PFSK-1 (cell line): ENCODE results near the gene CNTNAP5.

Experiments used
- FOXP2 ChIP-seq: optimal IDR thresholded peaks from 2 replicates; pipeline ENCODE3; 2011; ENCODE audit warnings: borderline replicate concordance, control low read depth, inconsistent platforms; ENCODE audit not compliant: insufficient read depth; ENCODE audit errors: extremely low read length, extremely low read depth
- POLR2AphosphoS5 ChIP-seq: IDR thresholded peaks from 2 replicates; pipeline ENCODE4 v1.6.1; 2012; ENCODE audit warnings: low read depth, mild to moderate bottlenecking, control low read depth, low read length, moderate library complexity
- SIN3A ChIP-seq: IDR thresholded peaks from 2 replicates; pipeline ENCODE4 v1.6.1; 2012; ENCODE audit warnings: mild to moderate bottlenecking, low read length, moderate library complexity, borderline replicate concordance; ENCODE audit not compliant: insufficient read depth
- TAF1 ChIP-seq: IDR thresholded peaks from 2 replicates; pipeline ENCODE4 v1.6.1; 2012; ENCODE audit warnings: low read length, control low read depth, borderline replicate concordance; ENCODE audit not compliant: insufficient read depth
- TF ChIP-seq, protein P1 (sequence below), 2 experiments: IDR thresholded peaks; 2 replicates each; pipeline versions ENCODE4 v1.6.1 to v1.8.0; 2011 to 2012; ENCODE audit warnings: low read depth in 2 of 2, low read length in 2 of 2, control low read depth in 1 of 2, inconsistent platforms in 1 of 2, mild to moderate bottlenecking in 1 of 2, moderate library complexity in 1 of 2; ENCODE audit not compliant: insufficient read depth in 1 of 2

DNA sequence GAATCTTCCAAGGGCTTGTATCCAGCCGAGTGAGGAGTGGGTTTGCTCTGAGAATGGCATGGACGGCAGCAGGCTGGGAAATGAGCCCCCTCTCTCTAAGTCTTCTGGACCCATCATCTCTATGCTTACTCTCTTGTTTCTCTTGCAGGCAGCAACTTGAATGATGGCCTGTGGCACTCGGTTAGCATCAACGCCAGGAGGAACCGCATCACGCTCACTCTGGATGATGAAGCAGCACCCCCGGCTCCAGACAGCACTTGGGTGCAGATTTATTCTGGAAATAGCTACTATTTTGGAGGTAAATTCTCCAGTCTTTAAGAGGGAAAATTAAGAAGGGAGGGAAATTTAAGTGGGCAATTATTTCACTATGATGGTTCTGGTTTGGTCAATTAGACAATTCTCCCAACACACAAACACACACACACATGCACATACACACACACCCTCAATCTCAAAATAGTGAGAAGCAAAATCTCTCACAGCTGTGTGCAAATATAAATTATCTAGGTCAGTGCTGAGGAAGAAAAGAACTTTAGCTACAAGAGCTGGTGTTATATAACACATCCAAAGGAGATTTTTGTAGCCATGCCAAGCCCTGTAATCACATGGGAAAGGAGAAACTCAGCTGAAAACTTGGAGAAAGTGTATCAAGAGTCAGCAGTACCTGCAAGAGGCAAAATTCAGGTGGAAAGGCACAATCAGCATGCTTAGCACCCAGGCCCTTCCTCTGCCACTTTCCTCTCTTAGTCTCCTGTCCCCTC lies 499.2 kb downstream of the CNTNAP5 start:
- TF ChIP-seq POLR2AphosphoS5 = no peak
- no peak for TF ChIP-seq SIN3A
- TF ChIP-seq, protein P1, sequence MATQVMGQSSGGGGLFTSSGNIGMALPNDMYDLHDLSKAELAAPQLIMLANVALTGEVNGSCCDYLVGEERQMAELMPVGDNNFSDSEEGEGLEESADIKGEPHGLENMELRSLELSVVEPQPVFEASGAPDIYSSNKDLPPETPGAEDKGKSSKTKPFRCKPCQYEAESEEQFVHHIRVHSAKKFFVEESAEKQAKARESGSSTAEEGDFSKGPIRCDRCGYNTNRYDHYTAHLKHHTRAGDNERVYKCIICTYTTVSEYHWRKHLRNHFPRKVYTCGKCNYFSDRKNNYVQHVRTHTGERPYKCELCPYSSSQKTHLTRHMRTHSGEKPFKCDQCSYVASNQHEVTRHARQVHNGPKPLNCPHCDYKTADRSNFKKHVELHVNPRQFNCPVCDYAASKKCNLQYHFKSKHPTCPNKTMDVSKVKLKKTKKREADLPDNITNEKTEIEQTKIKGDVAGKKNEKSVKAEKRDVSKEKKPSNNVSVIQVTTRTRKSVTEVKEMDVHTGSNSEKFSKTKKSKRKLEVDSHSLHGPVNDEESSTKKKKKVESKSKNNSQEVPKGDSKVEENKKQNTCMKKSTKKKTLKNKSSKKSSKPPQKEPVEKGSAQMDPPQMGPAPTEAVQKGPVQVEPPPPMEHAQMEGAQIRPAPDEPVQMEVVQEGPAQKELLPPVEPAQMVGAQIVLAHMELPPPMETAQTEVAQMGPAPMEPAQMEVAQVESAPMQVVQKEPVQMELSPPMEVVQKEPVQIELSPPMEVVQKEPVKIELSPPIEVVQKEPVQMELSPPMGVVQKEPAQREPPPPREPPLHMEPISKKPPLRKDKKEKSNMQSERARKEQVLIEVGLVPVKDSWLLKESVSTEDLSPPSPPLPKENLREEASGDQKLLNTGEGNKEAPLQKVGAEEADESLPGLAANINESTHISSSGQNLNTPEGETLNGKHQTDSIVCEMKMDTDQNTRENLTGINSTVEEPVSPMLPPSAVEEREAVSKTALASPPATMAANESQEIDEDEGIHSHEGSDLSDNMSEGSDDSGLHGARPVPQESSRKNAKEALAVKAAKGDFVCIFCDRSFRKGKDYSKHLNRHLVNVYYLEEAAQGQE (IDR thresholded peaks at IDR 0.05; ENCODE audit: insufficient read depth in 1 of 2, low read depth in 2 of 2, low read length in 2 of 2) = no peak
- TF ChIP-seq TAF1 = no peak
- TF ChIP-seq FOXP2 = no peak
